Spinal cord (tissue), 10 donors: ENCODE results near the gene BST1. TPM values are rescaled to one million over a fixed set of nuclear protein-coding genes. Genes with fewer than 3 reads are reported as not detected.

Source experiments
- DNase-seq, 6 donors: peaks; one replicate each; pipeline versions ENCODE4 v3.0.0 to v3.0.0-alpha.2; 2013 to 2015; ENCODE audit warnings: low spot score in 6 of 6, low read depth in 4 of 6
- H3K27ac ChIP-seq: one replicate; pipeline ENCODE4 v1.5.1; 2013; ENCODE audit warnings: low read depth, low read length, control low read depth
- H3K27me3 ChIP-seq: one replicate; pipeline ENCODE4 v1.6.1; 2013; ENCODE audit warnings: low read length; ENCODE audit not compliant: control insufficient read depth, insufficient read depth
- H3K36me3 ChIP-seq: one replicate; pipeline ENCODE4 v1.6.1; 2013; ENCODE audit warnings: low read length; ENCODE audit not compliant: control insufficient read depth, insufficient read depth
- H3K4me1 ChIP-seq: one replicate; pipeline ENCODE4 v1.6.1; 2013; ENCODE audit warnings: low read length; ENCODE audit not compliant: control insufficient read depth, insufficient read depth
- H3K4me3 ChIP-seq: one replicate; pipeline ENCODE4 v1.5.1; 2013; ENCODE audit warnings: low read depth, low read length, control low read depth
- H3K9me3 ChIP-seq: one replicate; pipeline ENCODE4 v1.6.1; 2013; ENCODE audit warnings: low read length; ENCODE audit not compliant: control insufficient read depth, insufficient read depth
- WGBS: methylation state at CpG from one replicate; pipeline ENCODE4 v1.1.5; 2013; ENCODE audit warnings: missing lambda C conversion rate; ENCODE audit not compliant: insufficient coverage; 5-methylcytosine and 5-hydroxymethylcytosine counted together
- polyA plus RNA-seq, 2 donors: library from polyadenylated mRNA; unstranded; fragments of 120-200 nt; gene quantifications; one replicate each; pipeline ENCODE4 v1.2.1, GENCODE V29; 2013; ENCODE audit not compliant: insufficient read length in 2 of 2
- total RNA-seq, 2 donors: library from RNA; depleted of rRNA in 1 of 2; stranded (reverse); fragments of 120-200 nt in 1 of 2; fragments of >200 nt in 1 of 2; gene quantifications; one replicate each; pipeline versions ENCODE4 v1.2.3 to v1.2.4, GENCODE V29; 2013 to 2014
- donor health status: healthy.

BST1 gene
- total and polyA plus RNA-seq, 4 donors: 1.2 to 14.1 (median 7.7) TPM

GRCh38 chr4:15658781-15659180, 44.1 kb upstream of the BST1 start:
- no CpG with 5 or more reads among the region's 2 CpGs for WGBS
- Histone ChIP-seq H3K27me3 (no peaks in the 10 kb centered on the region), H3K4me1 (peaks cover 10% of the 10 kb centered on the region), H3K4me3 (no peak overlapping the region), H3K27ac (no peak overlapping the region), H3K9me3 (no peaks in the 10 kb centered on the region), H3K36me3 (no peaks in the 10 kb centered on the region)
- DNase-seq: no peak

- Histone ChIP-seq H3K36me3 (no peaks in the 10 kb centered on the region), H3K4me1 (peaks cover 10% of the 10 kb centered on the region), H3K4me3 (no peak overlapping the region), H3K27me3 (no peaks in the 10 kb centered on the region), H3K9me3 (no peaks in the 10 kb centered on the region), H3K27ac (no peak overlapping the region)
- no peak for DNase-seq
- no CpG with 5 or more reads among the region's 5 CpGs for WGBS
Observed at GRCh38 chr4:15659768-15660570, 42.9 kb upstream of the BST1 start.

- no peak for DNase-seq
- H3K27ac ChIP-seq: no peak overlapping the region
- 93% methylated on average over 2 of the region's 3 CpGs for WGBS
Observed at GRCh38 chr4:15665753-15666365, 37.0 kb upstream of the BST1 start.

GRCh38 chr4:15667006-15667405, 35.9 kb upstream of the BST1 start:
- Histone ChIP-seq H3K4me3 (no peak overlapping the region), H3K9me3 (no peaks in the 10 kb centered on the region), H3K27me3 (no peaks in the 10 kb centered on the region), H3K36me3 (no peaks in the 10 kb centered on the region), H3K27ac (no peak overlapping the region), H3K4me1 (no peaks in the 10 kb centered on the region)
- 85% methylated on average over 2 of the region's 4 CpGs for WGBS
- no peak for DNase-seq

More at GRCh38 chr4:15665753-15666365, 37.0 kb upstream of the BST1 start:
- no peaks in the 10 kb centered on the region for H3K27me3 ChIP-seq
- H3K36me3 ChIP-seq: no peaks in the 10 kb centered on the region
- H3K9me3 ChIP-seq: no peaks in the 10 kb centered on the region
- no peak overlapping the region for H3K4me3 ChIP-seq
- no peaks in the 10 kb centered on the region for H3K4me1 ChIP-seq

GRCh38 chr4:15668566-15669435, 34.1 kb upstream of the BST1 start:
- Histone ChIP-seq H3K27me3 (no peaks in the 10 kb centered on the region), H3K27ac (no peak overlapping the region), H3K4me3 (no peak overlapping the region), H3K4me1 (no peaks in the 10 kb centered on the region), H3K36me3 (no peaks in the 10 kb centered on the region), H3K9me3 (no peaks in the 10 kb centered on the region)
- WGBS: no CpG with 5 or more reads among the region's 1 CpG
- no peak for DNase-seq

- Histone ChIP-seq H3K36me3 (no peaks in the 10 kb centered on the region), H3K9me3 (no peaks in the 10 kb centered on the region), H3K27ac (no peak overlapping the region), H3K4me1 (no peaks in the 10 kb centered on the region), H3K4me3 (no peak overlapping the region), H3K27me3 (no peaks in the 10 kb centered on the region)
- WGBS: no CpG with 5 or more reads among the region's 3 CpGs
- no peak for DNase-seq
Observed at GRCh38 chr4:15670576-15670975, 32.3 kb upstream of the BST1 start.

GRCh38 chr4:15672101-15672500, 30.8 kb upstream of the BST1 start:
- Histone ChIP-seq H3K9me3 (no peaks in the 10 kb centered on the region), H3K27ac (no peak overlapping the region), H3K27me3 (no peaks in the 10 kb centered on the region), H3K4me3 (no peak overlapping the region), H3K4me1 (no peaks in the 10 kb centered on the region), H3K36me3 (no peaks in the 10 kb centered on the region)
- 100% methylated on average over 1 of the region's 3 CpGs for WGBS
- no peak for DNase-seq

GRCh38 chr4:15673337-15673736, 29.5 kb upstream of the BST1 start:
- Histone ChIP-seq H3K27me3 (no peaks in the 10 kb centered on the region), H3K4me3 (no peak overlapping the region), H3K4me1 (no peaks in the 10 kb centered on the region), H3K27ac (no peak overlapping the region), H3K9me3 (no peaks in the 10 kb centered on the region), H3K36me3 (no peaks in the 10 kb centered on the region)
- no CpG with 5 or more reads among the region's 1 CpG for WGBS
- no peak for DNase-seq

- no CpG with 5 or more reads among the region's 2 CpGs for WGBS
- Histone ChIP-seq H3K4me1 (no peaks in the 10 kb centered on the region), H3K36me3 (no peaks in the 10 kb centered on the region), H3K9me3 (no peaks in the 10 kb centered on the region), H3K27ac (no peak overlapping the region), H3K4me3 (no peak overlapping the region), H3K27me3 (no peaks in the 10 kb centered on the region)
- DNase-seq: no peak
Observed at GRCh38 chr4:15674046-15674445, 28.8 kb upstream of the BST1 start.
